ENCODE results near the gene TMEM63A.

TMEM63A gene

GRCh38 chr1:225866981-225867380 lies 15.2 kb downstream of the TMEM63A start:
- no peak for DNase-seq (ENCODE audit: low read depth in 2 of 2)

GRCh38 chr1:225866061-225866837 lies 15.9 kb downstream of the TMEM63A start:
- peak; percentile 33 to 49 for DNase-seq (ENCODE audit: low read depth in 2 of 2)

- no peak for DNase-seq (ENCODE audit: low read depth in 2 of 2)
Measured at GRCh38 chr1:225865514-225865913, 16.7 kb downstream of the TMEM63A start.

- DNase-seq (ENCODE audit: low read depth in 2 of 2), result no peak
Measured at GRCh38 chr1:225863167-225863566, 19.0 kb downstream of the TMEM63A start.

- no peak for DNase-seq (ENCODE audit: low read depth in 2 of 2)
Measured at GRCh38 chr1:225862581-225862950, 19.6 kb downstream of the TMEM63A start.

- DNase-seq (ENCODE audit: low read depth in 2 of 2), result no peak
Measured at GRCh38 chr1:225861834-225862580, 20.2 kb downstream of the TMEM63A start.

- no peak for DNase-seq (ENCODE audit: low read depth in 2 of 2)
Measured at GRCh38 chr1:225860876-225861441, 21.2 kb downstream of the TMEM63A start.

- no peak for DNase-seq (ENCODE audit: low read depth in 2 of 2)
Measured at GRCh38 chr1:225860107-225860506, 22.1 kb downstream of the TMEM63A start.

GRCh38 chr1:225859151-225859550 lies 23.0 kb downstream of the TMEM63A start:
- DNase-seq (ENCODE audit: low read depth in 2 of 2), result no peak

GRCh38 chr1:225857256-225857655 lies 24.9 kb downstream of the TMEM63A start:
- DNase-seq (ENCODE audit: low read depth in 2 of 2), result no peak

- no peak for DNase-seq (ENCODE audit: low read depth in 2 of 2)
Measured at GRCh38 chr1:225855503-225856300, 26.5 kb downstream of the TMEM63A start.

GRCh38 chr1:225853441-225853840 lies 28.7 kb downstream of the TMEM63A start:
- no peak for DNase-seq (ENCODE audit: low read depth in 2 of 2)

GRCh38 chr1:225852413-225853124 lies 29.6 kb downstream of the TMEM63A start:
- no peak for DNase-seq (ENCODE audit: low read depth in 2 of 2)

GRCh38 chr1:225851805-225852204 lies 30.4 kb downstream of the TMEM63A start:
- DNase-seq (ENCODE audit: low read depth in 2 of 2), result no peak

GRCh38 chr1:225850370-225850769 lies 31.8 kb downstream of the TMEM63A start:
- no peak for DNase-seq (ENCODE audit: low read depth in 2 of 2)

- peak; percentile 13 to 26 for DNase-seq (ENCODE audit: low read depth in 2 of 2)
Measured at GRCh38 chr1:225849925-225850324, 32.3 kb downstream of the TMEM63A start.

- no peak for DNase-seq (ENCODE audit: low read depth in 2 of 2)
Measured at GRCh38 chr1:225848030-225848955, 33.9 kb downstream of the TMEM63A start.

GRCh38 chr1:225847610-225848009 lies 34.6 kb downstream of the TMEM63A start:
- no peak for DNase-seq (ENCODE audit: low read depth in 2 of 2)

- DNase-seq (ENCODE audit: low read depth in 2 of 2), result no peak
Measured at GRCh38 chr1:225846331-225847310, 35.6 kb downstream of the TMEM63A start.

Measured in stimulated activated CD8-positive, alpha-beta memory T cell treated with anti-CD3 and anti-CD28 coated beads, Interleukin-2, amount 100 ng/mL, for 1 hour (primary cell).